Heart left ventricle (tissue), 16 donors: ENCODE measurements around the gene PRDM16. TPM values are rescaled to one million over a fixed set of nuclear protein-coding genes. Genes with fewer than 3 reads are reported as not detected.

Source experiments
- ATAC-seq, 4 donors: fragments of 200-7000 bp; cut with Tn5 transposase; one replicate each; pipeline ENCODE4 v1.9.1; 2020 to 2022; ENCODE audit warnings: moderate library complexity in 4 of 4, mild to moderate bottlenecking in 3 of 4, moderate number of reproducible peaks in 1 of 4
- DNase-seq, 5 donors: peaks; one replicate each; pipeline ENCODE4 v3.0.0-alpha.2; 2020
- H3K27ac ChIP-seq, 12 donors: fragments of 200-600 bp; sonication (generic) in 4 of 12; one replicate each; pipeline versions ENCODE4 v1.5.0 to v1.8.0; 2016 to 2022; ENCODE audit warnings: mild to moderate bottlenecking in 2 of 12
- H3K27me3 ChIP-seq, 9 donors: fragments of 200-600 bp; sonication (generic) in 2 of 9; one replicate each; pipeline versions ENCODE4 v1.5.1 to v1.8.0; 2016 to 2022; ENCODE audit warnings: mild to moderate bottlenecking in 3 of 9
- H3K36me3 ChIP-seq, 9 donors: fragments of 200-600 bp; sonication (generic) in 2 of 9; one replicate each; pipeline versions ENCODE4 v1.5.0 to v1.8.0; 2018 to 2022; ENCODE audit warnings: mild to moderate bottlenecking in 2 of 9
- H3K4me1 ChIP-seq, 12 donors: fragments of 200-600 bp; sonication (generic) in 4 of 12; one replicate each; pipeline versions ENCODE4 v1.5.0 to v1.8.0; 2016 to 2022; ENCODE audit warnings: mild to moderate bottlenecking in 3 of 12
- H3K4me3 ChIP-seq, 12 donors: fragments of 200-600 bp; sonication (generic) in 4 of 12; one replicate each; pipeline versions ENCODE4 v1.5.0 to v1.8.0; 2017 to 2022; ENCODE audit warnings: mild to moderate bottlenecking in 9 of 12, moderate library complexity in 4 of 12
- H3K9me3 ChIP-seq, 12 donors: fragments of 200-600 bp; sonication (generic) in 4 of 12; one replicate each; pipeline versions ENCODE4 v1.5.0 to v1.8.0; 2016 to 2022; ENCODE audit warnings: mild to moderate bottlenecking in 1 of 12
- CTCF ChIP-seq, 12 donors: fragments of 200-600 bp; sonication (generic) in 4 of 12; IDR thresholded peaks; one replicate each; pipeline versions ENCODE4 v1.5.0 to v1.8.0; 2018 to 2022; ENCODE audit warnings: antibody characterized with exemption in 12 of 12, mild to moderate bottlenecking in 5 of 12
- POLR2A ChIP-seq, 2 donors: fragments of 450-650 bp; IDR thresholded peaks; one replicate each; pipeline ENCODE4 v1.6.1; 2017; ENCODE audit warnings: antibody characterized with exemption in 2 of 2, mild to moderate bottlenecking in 2 of 2, moderate library complexity in 2 of 2
- WGBS, 4 donors: extraction: QIAGEN DNeasy Blood & Tissue Kit in 2 of 4; methylation state at CpG; one replicate each; pipeline versions ENCODE4 v1.1.5 to v1.1.7; 2013 to 2018; 5-methylcytosine and 5-hydroxymethylcytosine counted together
- intact Hi-C, 10 donors: fragments of 100-400 bp; cut with DNase I; formaldehyde crosslinking; loops; one replicate each; pipeline versions ENCODE4 v1.11.1 to v1.14.2; 2022
- polyA plus RNA-seq, 2 donors: library from polyadenylated mRNA; stranded (reverse); fragments of 200-250 nt; gene quantifications; one replicate each; pipeline ENCODE4 v1.2.3, GENCODE V29; 2013
- total RNA-seq, 9 donors: library from RNA; depleted of rRNA in 2 of 9; stranded (reverse); fragments of >200 nt in 2 of 9; fragmentation: NEBNext Ultra II Directional in 3 of 9; extraction: Animal tissue kit (Norgen Biotek cat#: 25700) in 3 of 9; gene quantifications; one replicate each; pipeline versions ENCODE4 v1.1.0 to v1.2.4, GENCODE V29; 2016 to 2023
- donor health status: ischemic (EF 13 %, LVEDD 7.1; RV severe dilation, severe dysfunction).
- donor health status: healthy with polysubstance abuse.
- donor health status: DM: no; HTN: yes; CAD: no.
- donor health status: DM: no; HTN: no; CAD: no.
- donor health status: ischemic (EF 25% LVEDD 6.9; RV normal size, moderate dysfunction).
- donor health status: ischemic (EF 25% LVEDD 5.7; RV mildly dilated, moderate dysfunction).
- donor health status: healthy.
- donor health status: DM: yes; HTN: yes; CAD: no.
- donor health status: ischemic (EF 35%, LVEDD 5.7; RV mildly dilated, moderate dysfunction).
- donor health status: nonischemic (EF 11% LVEDD 7.7; RV severe dilation, severe dysfunction).
- donor health status: DM: yes; HTN: yes; CAD: no.
- donor health status: PGD.
- donor health status: ischemic (EF 29% LVEDD 5.4; RV normal size, mild dysfunction).
- donor health status: nonischemic (EF 23%, LVEDD 6.1; RV moderate dilation, normal function).

PRDM16 gene
- total and polyA plus RNA-seq, 11 donors = 6.0 to 22.7 (median 14.0) TPM

- DNase-seq = peak in 3 of 5 donors; percentile 35 to 53 (median 48)
- no peak overlapping the region for H3K4me3 ChIP-seq
- H3K27ac ChIP-seq = no peak overlapping the region
- WGBS, 4 donors = 43 to 52% (median 47%) methylated on average over 14 of the region's 14 CpGs
- no peaks in the 10 kb centered on the region for H3K9me3 ChIP-seq
- intact Hi-C loops = no loop called here
- no peak for TF ChIP-seq POLR2A (IDR thresholded peaks at IDR 0.05)
- TF ChIP-seq CTCF (IDR thresholded peaks at IDR 0.05) = no peak
- no peaks in the 10 kb centered on the region for H3K27me3 ChIP-seq
- H3K36me3 ChIP-seq = no peaks in the 10 kb centered on the region
- peak in 1 of 4 donors; percentile 31 for ATAC-seq
- peaks cover 0 to 24% (median 13%) of the 10 kb centered on the region in 12 donors for H3K4me1 ChIP-seq
Observed at GRCh38 chr1:3460672-3461131, 391.7 kb downstream of the PRDM16 start.

- no peaks in the 10 kb centered on the region for H3K36me3 ChIP-seq
- ATAC-seq = no peak
- DNase-seq = peak in 2 of 5 donors; percentile 18 to 51
- peaks cover 0 to 24% (median 13%) of the 10 kb centered on the region in 12 donors for H3K4me1 ChIP-seq
- intact Hi-C loops = no loop called here
- no peak overlapping the region for H3K27ac ChIP-seq
- TF ChIP-seq CTCF (IDR thresholded peaks at IDR 0.05) = no peak
- no peak for TF ChIP-seq POLR2A (IDR thresholded peaks at IDR 0.05)
- no peaks in the 10 kb centered on the region for H3K27me3 ChIP-seq
- no peak overlapping the region for H3K4me3 ChIP-seq
- 92 to 94% (median 94%) methylated on average over 21 to 30 of the region's 30 CpGs for WGBS, 4 donors
- no peaks in the 10 kb centered on the region for H3K9me3 ChIP-seq
Observed at GRCh38 chr1:3461238-3461933, 392.4 kb downstream of the PRDM16 start.

- peak in 1 of 5 donors; percentile 17 for DNase-seq
- Histone ChIP-seq H3K4me1 (peaks cover 0 to 24% (median 13%) of the 10 kb centered on the region in 12 donors), H3K4me3 (no peak overlapping the region), H3K27ac (no peak overlapping the region), H3K36me3 (no peaks in the 10 kb centered on the region), H3K27me3 (no peaks in the 10 kb centered on the region), H3K9me3 (no peaks in the 10 kb centered on the region)
- intact Hi-C loops = no loop called here
- no peak for TF ChIP-seq CTCF (IDR thresholded peaks at IDR 0.05)
- no peak for TF ChIP-seq POLR2A (IDR thresholded peaks at IDR 0.05)
- no peak for ATAC-seq
- WGBS, 4 donors = 88 to 91% (median 91%) methylated on average over 12 to 13 of the region's 13 CpGs
Observed at GRCh38 chr1:3461934-3462275, 392.9 kb downstream of the PRDM16 start.

- ATAC-seq (no peak), DNase-seq (peak in 2 of 5 donors; percentile 14 to 60)
- Histone ChIP-seq H3K9me3 (no peaks in the 10 kb centered on the region), H3K4me3 (no peak overlapping the region), H3K4me1 (peaks cover 0 to 22% (median 13%) of the 10 kb centered on the region in 12 donors), H3K27me3 (no peaks in the 10 kb centered on the region), H3K27ac (no peak overlapping the region), H3K36me3 (no peaks in the 10 kb centered on the region)
- 91 to 96% (median 93%) methylated on average over 14 to 16 of the region's 16 CpGs for WGBS, 4 donors
- TF ChIP-seq POLR2A (IDR thresholded peaks at IDR 0.05) = no peak
- TF ChIP-seq CTCF (IDR thresholded peaks at IDR 0.05) = no peak
- intact Hi-C loops = no loop called here
Observed at GRCh38 chr1:3462356-3463012, 393.5 kb downstream of the PRDM16 start.
